SK-N-SH (cell line): ENCODE data around the gene DMD. TPM values are rescaled to one million over a fixed set of nuclear protein-coding genes. Genes with fewer than 3 reads are reported as not detected.

ENCODE experiments used
- CTCF ChIA-PET: fragments of 300-600, 350-600 bp; formaldehyde crosslinking; extraction: SDS; loops from one replicate; lab custom pipeline; 2021; lab: Yijun Ruan, JAX
- POLR2A ChIA-PET: fragments of 350-600 bp; sonication (Branson Sonifier 250); formaldehyde crosslinking; extraction: SDS; loops from one replicate; lab custom pipeline; 2020; ENCODE audit warnings: antibody characterized with exemption, inconsistent platforms; lab: Yijun Ruan, JAX
- DNase-seq: peaks from one replicate; pipeline ENCODE4 v3.0.0; 2012
- H2AFZ ChIP-seq: fragments of 200-600 bp; sonication (generic); 2 replicates; pipeline ENCODE4 v1.8.1; 2016; ENCODE audit warnings: antibody characterized with exemption, mild to moderate bottlenecking, low read depth
- H3F3A ChIP-seq: fragments of 200-600 bp; sonication (generic); replicated peaks from 2 replicates; pipeline ENCODE3; 2016; ENCODE audit warnings: antibody characterized with exemption, mild to moderate bottlenecking; ENCODE audit not compliant: insufficient read depth
- H3K27ac ChIP-seq, 2 experiments: fragments of 200-500 bp in 1 of 2; fragments of 200-600 bp in 1 of 2; sonication (Bioruptor generic) in 1 of 2; sonication (generic), shearing (Covaris generic) in 1 of 2; 2 replicates each; pipeline versions ENCODE4 v1.5.1 to v1.6.1; 2014 to 2016; ENCODE audit warnings: low read depth in 2 of 2, inconsistent platforms in 1 of 2, low read length in 1 of 2, mild to moderate bottlenecking in 1 of 2, mixed read lengths in 1 of 2
- H3K27me3 ChIP-seq: fragments of 200-600 bp; sonication (generic), shearing (Covaris generic); 2 replicates; pipeline ENCODE4 v1.6.1; 2016; ENCODE audit warnings: mixed run types; ENCODE audit not compliant: insufficient read depth
- H3K36me3 ChIP-seq, 2 experiments: fragments of 200-500 bp in 1 of 2; fragments of 200-600 bp in 1 of 2; sonication (Bioruptor generic) in 1 of 2; sonication (generic) in 1 of 2; replicated peaks in 1 of 2; 2 replicates each; pipeline versions ENCODE3 to v1.5.1; 2014 to 2016; ENCODE audit warnings: low read length in 1 of 2, mild to moderate bottlenecking in 1 of 2; ENCODE audit not compliant: insufficient read depth in 2 of 2, control insufficient read depth in 1 of 2
- H3K4me1 ChIP-seq, 2 experiments: fragments of 200-500 bp in 1 of 2; fragments of 200-600 bp in 1 of 2; sonication (Bioruptor generic) in 1 of 2; sonication (generic), shearing (Covaris generic) in 1 of 2; 2 replicates each; pipeline versions ENCODE4 v1.5.1 to v1.6.1; 2014 to 2016; ENCODE audit warnings: low read depth in 1 of 2, low read length in 1 of 2, mixed run types in 1 of 2; ENCODE audit not compliant: insufficient read depth in 2 of 2, control insufficient read depth in 1 of 2
- H3K4me2 ChIP-seq: fragments of 200-600 bp; sonication (generic), shearing (Covaris generic); 2 replicates; pipeline ENCODE4 v1.6.1; 2017; ENCODE audit warnings: mixed run types
- H3K4me3 ChIP-seq, 2 experiments: fragments of 200-500 bp in 1 of 2; fragments of 200-600 bp in 1 of 2; sonication (Bioruptor generic) in 1 of 2; sonication (generic), shearing (Covaris generic) in 1 of 2; 2 replicates each; pipeline versions ENCODE4 v1.5.1 to v1.8.1; 2014 to 2016; ENCODE audit warnings: low read depth in 2 of 2, inconsistent platforms in 1 of 2, low read length in 1 of 2, mild to moderate bottlenecking in 1 of 2, mixed read lengths in 1 of 2, moderate library complexity in 1 of 2
- H3K79me2 ChIP-seq: fragments of 200-600 bp; sonication (generic); 2 replicates; pipeline ENCODE4 v1.8.1; 2017; ENCODE audit warnings: mild to moderate bottlenecking; ENCODE audit not compliant: insufficient read depth
- H3K9ac ChIP-seq: fragments of 200-600 bp; sonication (generic); 2 replicates; pipeline ENCODE4 v1.6.1; 2017; ENCODE audit warnings: mixed run types
- H3K9me2 ChIP-seq: fragments of 200-600 bp; sonication (generic); 2 replicates; pipeline ENCODE4 v1.6.1; 2017; ENCODE audit warnings: mixed run types
- H3K9me3 ChIP-seq: fragments of 200-600 bp; sonication (generic); 2 replicates; pipeline ENCODE4 v1.6.1; 2017; ENCODE audit warnings: mixed run types, mild to moderate bottlenecking, moderate library complexity
- H4K20me1 ChIP-seq: fragments of 200-600 bp; sonication (generic); 2 replicates; pipeline ENCODE4 v1.6.1; 2017; ENCODE audit warnings: mild to moderate bottlenecking, mixed run types; ENCODE audit not compliant: insufficient read depth
- CHD2 ChIP-seq: fragments of 150-350 bp; IDR thresholded peaks from 2 replicates; pipeline ENCODE4 v1.6.1; 2018; ENCODE audit warnings: low read length; ENCODE audit not compliant: partially characterized antibody
- ELF1 ChIP-seq: IDR thresholded peaks from 2 replicates; pipeline ENCODE4 v1.4.0; 2012
- EP300 ChIP-seq, 2 experiments: IDR thresholded peaks; 2 replicates each; pipeline versions ENCODE4 v1.4.0 to v1.6.1; 2012; ENCODE audit warnings: borderline replicate concordance in 1 of 2, low read depth in 1 of 2, low read length in 1 of 2
- FOSL2 ChIP-seq: IDR thresholded peaks from 2 replicates; pipeline ENCODE4 v1.4.0; 2012; ENCODE audit warnings: low read depth, mild to moderate bottlenecking, moderate library complexity, borderline replicate concordance
- FOXJ3 ChIP-seq: sonication (generic); formaldehyde crosslinking; IDR thresholded peaks from 2 replicates; pipeline ENCODE4 v1.5.1; 2020; ENCODE audit warnings: mild to moderate bottlenecking, missing genetic modification reagents
- GATA2 ChIP-seq: sonication (generic); formaldehyde crosslinking; IDR thresholded peaks from 2 replicates; pipeline ENCODE4 v1.5.0; 2020; ENCODE audit warnings: mild to moderate bottlenecking, missing genetic modification reagents
- JUND ChIP-seq: IDR thresholded peaks from 2 replicates; pipeline ENCODE4 v1.4.0; 2012
- MEF2A ChIP-seq: IDR thresholded peaks from 2 replicates; pipeline ENCODE4 v1.4.0; 2012; ENCODE audit warnings: low read depth, borderline replicate concordance
- NFIC ChIP-seq: IDR thresholded peaks from 2 replicates; pipeline ENCODE4 v1.4.0; 2012; ENCODE audit warnings: borderline replicate concordance
- NRF1 ChIP-seq: IDR thresholded peaks from 2 replicates; pipeline ENCODE4 v1.6.1; 2012; ENCODE audit warnings: low read depth, mild to moderate bottlenecking, low read length
- POLR2AphosphoS5 ChIP-seq: IDR thresholded peaks from 2 replicates; pipeline ENCODE4 v1.6.1; 2012; ENCODE audit warnings: low read depth, low read length
- RAD21 ChIP-seq: IDR thresholded peaks from 2 replicates; pipeline ENCODE4 v1.6.1; 2012; ENCODE audit warnings: mild to moderate bottlenecking, low read length
- RCOR1 ChIP-seq: fragments of 150-350 bp; IDR thresholded peaks from 2 replicates; pipeline ENCODE4 v1.6.1; 2017; ENCODE audit warnings: antibody characterized with exemption, low read length
- REST ChIP-seq: IDR thresholded peaks from 2 replicates; pipeline ENCODE4 v1.6.1; 2012; ENCODE audit warnings: mild to moderate bottlenecking, low read depth, low read length, moderate library complexity
- RFX5 ChIP-seq: IDR thresholded peaks from 2 replicates; pipeline ENCODE4 v1.6.1; 2012; ENCODE audit warnings: mild to moderate bottlenecking, improper control_type of control experiment, low read length
- SIN3A ChIP-seq: IDR thresholded peaks from 2 replicates; pipeline ENCODE4 v1.6.1; 2012; ENCODE audit warnings: low read depth, mild to moderate bottlenecking, low read length, moderate library complexity, borderline replicate concordance
- TCF12 ChIP-seq: IDR thresholded peaks from 2 replicates; pipeline ENCODE4 v1.4.0; 2012
- TEAD4 ChIP-seq: IDR thresholded peaks from 2 replicates; pipeline ENCODE4 v1.4.0; 2012; ENCODE audit warnings: mild to moderate bottlenecking, borderline replicate concordance; ENCODE audit not compliant: insufficient read depth
- USF1 ChIP-seq: IDR thresholded peaks from 2 replicates; pipeline ENCODE4 v1.4.0; 2012; ENCODE audit warnings: low read depth, borderline replicate concordance
- USF2 ChIP-seq: fragments of 150-350 bp; IDR thresholded peaks from 2 replicates; pipeline ENCODE4 v1.6.1; 2017; ENCODE audit warnings: antibody characterized with exemption, low read length, low read depth, borderline replicate concordance
- YY1 ChIP-seq: IDR thresholded peaks from 2 replicates; pipeline ENCODE4 v1.4.0; 2012; ENCODE audit warnings: low read depth, mild to moderate bottlenecking
- WGBS: methylation state at CpG from one replicate; pipeline ENCODE4 v1.1.6; 2017; ENCODE audit warnings: low lambda C conversion rate; 5-methylcytosine and 5-hydroxymethylcytosine counted together
- polyA plus RNA-seq, 3 experiments: library from polyadenylated mRNA; depleted of rRNA; stranded (reverse); fragments of >200 nt; gene quantifications; 2 replicates each; pipeline ENCODE4 v1.2.3, GENCODE V29; 2012

Gene DMD
- polyA plus RNA-seq, 1 of the 3 experiments (the other 2 are of a cell fraction) = 3.9 TPM

GRCh38 chrX:31546126-31546525 lies 1665.2 kb downstream of the DMD start:
- TF ChIP-seq CHD2 (no peak), TCF12 (0 out of 2 replicates have a peak, but pooled peaks have one; percentile 18), USF2 (no peak), NFIC (0 out of 2 replicates have a peak, but pooled peaks have one; percentile 36), POLR2AphosphoS5 (no peak), FOSL2 (peak; percentile 55), MEF2A (no peak)
- CTCF ChIA-PET = no interaction called here

GRCh38 chrX:31545726-31546125 lies 1665.6 kb downstream of the DMD start:
- peak overlapping the region; percentile 13; the same call in 1 of the 2 replicates for H3K9ac ChIP-seq
- POLR2A ChIA-PET = no interaction called here

More at GRCh38 chrX:31546126-31546525, 1665.2 kb downstream of the DMD start:
- WGBS = 13% methylated on average over 3 of the region's 3 CpGs
- no peak for DNase-seq
- Histone ChIP-seq H3K79me2 (no peaks in the 10 kb centered on the region), H3F3A (peaks cover 4% of the 10 kb centered on the region), H2AFZ (no peak overlapping the region), H3K9me2 (no peaks in the 10 kb centered on the region), H4K20me1 (no peaks in the 10 kb centered on the region), H3K27ac (peak overlapping the region in 1 of 2 experiments; percentile 63; a peak in 2 of 4 replicates), H3K4me3 (no peak overlapping the region), H3K4me1 (peaks cover 0 to 14% of the 10 kb centered on the region in 2 experiments; a peak in 1 of 4 replicates), H3K4me2 (no peak overlapping the region), H3K9me3 (no peaks in the 10 kb centered on the region), H3K9ac (peak overlapping the region; percentile 13; the same call in 1 of the 2 replicates), H3K27me3 (no peaks in the 10 kb centered on the region), H3K36me3 (no peaks in the 10 kb centered on the region)
- POLR2A ChIA-PET = no interaction called here

More at GRCh38 chrX:31545726-31546125, 1665.6 kb downstream of the DMD start:
- no peaks in the 10 kb centered on the region for H3K9me3 ChIP-seq
- 25% methylated on average over 5 of the region's 5 CpGs for WGBS
- H3F3A ChIP-seq = peaks cover 4% of the 10 kb centered on the region
- no peaks in the 10 kb centered on the region for H3K9me2 ChIP-seq
- H2AFZ ChIP-seq = no peak overlapping the region
- DNase-seq = no peak
- CTCF ChIA-PET = no interaction called here
- H3K4me1 ChIP-seq = peaks cover 0 to 14% of the 10 kb centered on the region in 2 experiments; a peak in 1 of 4 replicates
- no peak overlapping the region for H3K4me3 ChIP-seq
- no peaks in the 10 kb centered on the region for H3K27me3 ChIP-seq
- peak overlapping the region in 1 of 2 experiments; percentile 63; a peak in 2 of 4 replicates for H3K27ac ChIP-seq
- no peaks in the 10 kb centered on the region for H3K79me2 ChIP-seq
- no peak overlapping the region for H3K4me2 ChIP-seq
- H4K20me1 ChIP-seq = no peaks in the 10 kb centered on the region
- no peak for TF ChIP-seq RAD21
- no peak for TF ChIP-seq RCOR1
- no peak for TF ChIP-seq ELF1
- no peak for TF ChIP-seq NRF1
- no peak for TF ChIP-seq SIN3A
- TF ChIP-seq JUND = no peak
- TF ChIP-seq GATA2 (CRISPR knock-in tag) = no peak
- TF ChIP-seq USF2 = no peak
- no peak for TF ChIP-seq USF1
- no peak for TF ChIP-seq TEAD4
- no peak for TF ChIP-seq CHD2
- no peak for TF ChIP-seq MEF2A
- no peak for TF ChIP-seq FOXJ3
- TF ChIP-seq NFIC = no peak
- no peak for TF ChIP-seq POLR2AphosphoS5
- no peak for TF ChIP-seq YY1
- no peak for TF ChIP-seq RFX5
- TF ChIP-seq EP300 (IDR thresholded peaks at IDR 0.05; ENCODE audit: borderline replicate concordance in 1 of 2, low read depth in 1 of 2, low read length in 1 of 2) = no peak
- TF ChIP-seq REST = no peak
- TF ChIP-seq, all 33 proteins: peak for 0
- H3K36me3 ChIP-seq = no peaks in the 10 kb centered on the region
